NB4 (cell line): ENCODE data around the gene NT5DC4.

Experiments used
- POLR2A ChIP-seq: IDR thresholded peaks from 2 replicates; pipeline ENCODE4 v1.6.1; 2011; ENCODE audit warnings: mild to moderate bottlenecking; ENCODE audit not compliant: insufficient read length; ENCODE audit errors: extremely low read depth
- TF ChIP-seq, protein P1 (sequence below): IDR thresholded peaks from one replicate; pipeline ENCODE4 v1.5.1; 2012; ENCODE audit warnings: low read depth, low read length

DNA sequence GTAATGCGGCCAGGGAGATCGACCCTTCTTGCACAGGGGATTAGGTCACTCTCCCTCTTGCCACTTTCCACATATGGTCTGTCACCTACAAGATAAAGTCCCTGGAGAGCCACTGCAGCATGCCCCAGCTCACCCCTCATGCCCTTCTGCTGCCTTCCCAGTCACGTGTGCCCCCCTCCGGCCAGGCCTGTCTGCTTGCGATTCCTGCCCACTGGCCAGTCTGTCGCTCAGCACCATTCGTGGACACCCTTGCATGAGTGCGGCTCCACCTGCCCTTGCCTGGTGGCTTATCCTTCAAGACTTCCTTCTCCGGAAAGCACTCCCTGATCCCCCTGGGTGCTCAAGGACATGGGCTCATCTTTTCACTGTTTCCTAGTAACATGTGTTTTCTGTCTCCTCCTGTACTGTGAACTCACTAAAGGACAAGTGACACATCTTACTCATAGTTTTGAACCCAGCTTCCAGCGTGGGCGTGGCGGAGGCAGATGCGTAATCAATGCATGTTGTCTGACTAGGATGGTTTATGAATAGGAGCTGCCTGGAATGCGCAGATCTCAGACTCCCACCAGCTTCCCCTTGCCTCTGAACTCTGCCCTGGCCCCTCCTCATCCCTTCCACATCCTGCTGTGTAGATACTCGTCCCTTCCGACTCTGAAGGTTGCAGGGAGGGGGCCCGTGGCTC is 7.8 kb upstream of the NT5DC4 start:
- TF ChIP-seq, protein P1, sequence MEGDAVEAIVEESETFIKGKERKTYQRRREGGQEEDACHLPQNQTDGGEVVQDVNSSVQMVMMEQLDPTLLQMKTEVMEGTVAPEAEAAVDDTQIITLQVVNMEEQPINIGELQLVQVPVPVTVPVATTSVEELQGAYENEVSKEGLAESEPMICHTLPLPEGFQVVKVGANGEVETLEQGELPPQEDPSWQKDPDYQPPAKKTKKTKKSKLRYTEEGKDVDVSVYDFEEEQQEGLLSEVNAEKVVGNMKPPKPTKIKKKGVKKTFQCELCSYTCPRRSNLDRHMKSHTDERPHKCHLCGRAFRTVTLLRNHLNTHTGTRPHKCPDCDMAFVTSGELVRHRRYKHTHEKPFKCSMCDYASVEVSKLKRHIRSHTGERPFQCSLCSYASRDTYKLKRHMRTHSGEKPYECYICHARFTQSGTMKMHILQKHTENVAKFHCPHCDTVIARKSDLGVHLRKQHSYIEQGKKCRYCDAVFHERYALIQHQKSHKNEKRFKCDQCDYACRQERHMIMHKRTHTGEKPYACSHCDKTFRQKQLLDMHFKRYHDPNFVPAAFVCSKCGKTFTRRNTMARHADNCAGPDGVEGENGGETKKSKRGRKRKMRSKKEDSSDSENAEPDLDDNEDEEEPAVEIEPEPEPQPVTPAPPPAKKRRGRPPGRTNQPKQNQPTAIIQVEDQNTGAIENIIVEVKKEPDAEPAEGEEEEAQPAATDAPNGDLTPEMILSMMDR = no peak
- TF ChIP-seq POLR2A = no peak
